Measurements from ENCODE around the gene TRAF4.
"Not testable (repeated sequence)": the region's sequence is repeated elsewhere in the genome, so short reads cannot be mapped to it uniquely, and the experiment has no call there.

Gene TRAF4

GRCh38 chr17:28749516-28750177 lies 5.8 kb downstream of the TRAF4 start:
- DNase-seq: no peak

GRCh38 chr17:28750178-28751047 lies 6.6 kb downstream of the TRAF4 start:
- peak; percentile 94 for DNase-seq

- no peak for DNase-seq
Measured at GRCh38 chr17:28751600-28752366, 8.0 kb downstream of the TRAF4 start.

- no peak for DNase-seq
Measured at GRCh38 chr17:28755486-28755885, 11.7 kb downstream of the TRAF4 start.

- no peak for DNase-seq
Measured at GRCh38 chr17:28756049-28756804, 12.4 kb downstream of the TRAF4 start.

GRCh38 chr17:28758411-28759121 lies 14.8 kb downstream of the TRAF4 start:
- no peak for DNase-seq

- no peak for DNase-seq
Measured at GRCh38 chr17:28759256-28759865, 15.6 kb downstream of the TRAF4 start.

- DNase-seq: peak; percentile 61
Measured at GRCh38 chr17:28760601-28761562, 17.1 kb downstream of the TRAF4 start.

- no peak for DNase-seq
Measured at GRCh38 chr17:28763137-28763799, 19.5 kb downstream of the TRAF4 start.

GRCh38 chr17:28763804-28764266 lies 20.0 kb downstream of the TRAF4 start:
- DNase-seq: peak; percentile 85

GRCh38 chr17:28765038-28765437 lies 21.2 kb downstream of the TRAF4 start:
- DNase-seq: no peak

GRCh38 chr17:28773736-28774135 lies 29.9 kb downstream of the TRAF4 start:
- no peak for DNase-seq

- DNase-seq: no peak
Measured at GRCh38 chr17:28774206-28774605, 30.4 kb downstream of the TRAF4 start.

- no peak for DNase-seq
Measured at GRCh38 chr17:28777178-28777577, 33.4 kb downstream of the TRAF4 start.

GRCh38 chr17:28779601-28780000 lies 35.8 kb downstream of the TRAF4 start:
- not testable (repeated sequence) for DNase-seq

GRCh38 chr17:28783161-28783560 lies 39.4 kb downstream of the TRAF4 start:
- DNase-seq: no peak

- no peak for DNase-seq
Measured at GRCh38 chr17:28788100-28788499, 44.3 kb downstream of the TRAF4 start.

GRCh38 chr17:28792877-28793661 lies 49.3 kb downstream of the TRAF4 start:
- DNase-seq: peak; percentile 8
